ENCODE measurements around the gene RMDN2. TPM values are rescaled to one million over a fixed set of nuclear protein-coding genes. Genes with fewer than 3 reads are reported as not detected.

RMDN2 gene
- total and polyA plus RNA-seq, 10 of the 15 experiments (the other 5 are each of a cell fraction or from before 2014, with no cell fraction given), result 2.6 to 12.4 (median 9.2) TPM

- no peaks in the 10 kb centered on the region for H3K79me2 ChIP-seq (ENCODE audit: control insufficient read depth, insufficient read depth, low read length)
- no peaks in the 10 kb centered on the region for H3K36me3 ChIP-seq (ENCODE audit: control insufficient read depth in 2 of 2, insufficient read depth in 2 of 2, low read length in 1 of 2)
- ChIA-PET POLR2A (no interaction called here), SMC1A (ENCODE audit: uncharacterized antibody, unreplicated experiment) (interaction anchor here (0.8 to 1.7 kb wide), 3 partner anchors 55 to 297 kb away, joined by 3 to 9 read pairs (median 3); no protein-coding TSS in a partner anchor), CTCF (interaction anchor here (0.8 to 2.6 kb wide), 11 partner anchors 8 to 291 kb away, joined by 3 to 26 read pairs (median 6); no protein-coding TSS in a partner anchor), RAD21 (ENCODE audit: unreplicated experiment) (interaction anchor here (1.1 kb wide), 1 partner anchor 55 kb away, joined by 7 read pairs; no protein-coding TSS in a partner anchor)
- H3K4me3 ChIP-seq, result no peak overlapping the region
- no peak for DNase-seq (ENCODE audit: low read depth, low spot score)
- no peak for ATAC-seq
- H4K20me1 ChIP-seq (ENCODE audit: control insufficient read depth, insufficient read depth), result no peaks in the 10 kb centered on the region
- WGBS (ENCODE audit: insufficient coverage, insufficient replicate concordance, low lambda C conversion rate, missing lambda C conversion rate), result 57% methylated on average over 6 of the region's 6 CpGs
- no peak overlapping the region for H3K27ac ChIP-seq (ENCODE audit: control insufficient read depth, insufficient read depth)
- TF ChIP-seq REST (IDR thresholded peaks at IDR 0.05; ENCODE audit: low read depth, low read length) (no peak), WRNIP1 (IDR thresholded peaks at IDR 0.05; ENCODE audit: borderline replicate concordance, low read depth, low read length) (no peak), FOXM1 (IDR thresholded peaks at IDR 0.05; ENCODE audit: low read depth, low read length) (no peak), IKZF1 (conservative IDR thresholded peaks at IDR 0.05) (no peak), SMC3 (IDR thresholded peaks at IDR 0.05; ENCODE audit: borderline replicate concordance, low read length) (no peak), KLF5 (IDR thresholded peaks at IDR 0.05; ENCODE audit: partially characterized antibody) (no peak), RB1 (IDR thresholded peaks at IDR 0.05; ENCODE audit: borderline replicate concordance) (no peak), PML (IDR thresholded peaks at IDR 0.05; ENCODE audit: low read length) (no peak), SUPT20H (IDR thresholded peaks at IDR 0.05; ENCODE audit: borderline replicate concordance, control insufficient read depth, low read depth, low read length) (no peak)
- TF ChIP-seq, protein P1, sequence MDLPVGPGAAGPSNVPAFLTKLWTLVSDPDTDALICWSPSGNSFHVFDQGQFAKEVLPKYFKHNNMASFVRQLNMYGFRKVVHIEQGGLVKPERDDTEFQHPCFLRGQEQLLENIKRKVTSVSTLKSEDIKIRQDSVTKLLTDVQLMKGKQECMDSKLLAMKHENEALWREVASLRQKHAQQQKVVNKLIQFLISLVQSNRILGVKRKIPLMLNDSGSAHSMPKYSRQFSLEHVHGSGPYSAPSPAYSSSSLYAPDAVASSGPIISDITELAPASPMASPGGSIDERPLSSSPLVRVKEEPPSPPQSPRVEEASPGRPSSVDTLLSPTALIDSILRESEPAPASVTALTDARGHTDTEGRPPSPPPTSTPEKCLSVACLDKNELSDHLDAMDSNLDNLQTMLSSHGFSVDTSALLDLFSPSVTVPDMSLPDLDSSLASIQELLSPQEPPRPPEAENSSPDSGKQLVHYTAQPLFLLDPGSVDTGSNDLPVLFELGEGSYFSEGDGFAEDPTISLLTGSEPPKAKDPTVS (IDR thresholded peaks at IDR 0.05; ENCODE audit: low read depth, low read length), result no peak
- TF ChIP-seq, protein P2, sequence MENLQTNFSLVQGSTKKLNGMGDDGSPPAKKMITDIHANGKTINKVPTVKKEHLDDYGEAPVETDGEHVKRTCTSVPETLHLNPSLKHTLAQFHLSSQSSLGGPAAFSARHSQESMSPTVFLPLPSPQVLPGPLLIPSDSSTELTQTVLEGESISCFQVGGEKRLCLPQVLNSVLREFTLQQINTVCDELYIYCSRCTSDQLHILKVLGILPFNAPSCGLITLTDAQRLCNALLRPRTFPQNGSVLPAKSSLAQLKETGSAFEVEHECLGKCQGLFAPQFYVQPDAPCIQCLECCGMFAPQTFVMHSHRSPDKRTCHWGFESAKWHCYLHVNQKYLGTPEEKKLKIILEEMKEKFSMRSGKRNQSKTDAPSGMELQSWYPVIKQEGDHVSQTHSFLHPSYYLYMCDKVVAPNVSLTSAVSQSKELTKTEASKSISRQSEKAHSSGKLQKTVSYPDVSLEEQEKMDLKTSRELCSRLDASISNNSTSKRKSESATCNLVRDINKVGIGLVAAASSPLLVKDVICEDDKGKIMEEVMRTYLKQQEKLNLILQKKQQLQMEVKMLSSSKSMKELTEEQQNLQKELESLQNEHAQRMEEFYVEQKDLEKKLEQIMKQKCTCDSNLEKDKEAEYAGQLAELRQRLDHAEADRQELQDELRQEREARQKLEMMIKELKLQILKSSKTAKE (IDR thresholded peaks at IDR 0.05; ENCODE audit: low read depth, poor library complexity, severe bottlenecking), result no peak
- no peak overlapping the region for H3K4me2 ChIP-seq (ENCODE audit: control insufficient read depth, insufficient read depth)
- BruUV-seq (replicated peaks), result no TSS peak
- FAIRE-seq, result no peak
- H2AFZ ChIP-seq (ENCODE audit: control insufficient read depth, low read depth, low read length), result no peak overlapping the region
- no peak overlapping the region for H3K9ac ChIP-seq (ENCODE audit: control insufficient read depth, insufficient read depth, low read length)
- H3K27me3 ChIP-seq (replicated peaks in 1 of 2; ENCODE audit: control insufficient read depth in 2 of 2, insufficient read depth in 2 of 2, low read length in 1 of 2), result no peaks in the 10 kb centered on the region
- intact Hi-C loops (cut with micrococcal nuclease; ENCODE audit: unreplicated experiment), result loop anchor here (1.0 to 5.0 kb wide), 3 partner anchors 55 to 291 kb away; no protein-coding TSS in a partner anchor
- in situ Hi-C loops (cut with MboI), result loop anchor here (5.0 kb wide), 1 partner anchor 284 kb away; no protein-coding TSS in a partner anchor
- no peaks in the 10 kb centered on the region; the same call in 2 of the 3 replicates for H3K9me3 ChIP-seq (replicated peaks; ENCODE audit: control insufficient read depth, insufficient read depth, low read length)
- no peaks in the 10 kb centered on the region for H3K4me1 ChIP-seq (ENCODE audit: control insufficient read depth, insufficient read depth, low read length)
Observed at GRCh38 chr2:37982847-37983246, 57.8 kb downstream of the RMDN2 start.
